ENCODE measurements around the gene FGF14.

Gene FGF14

DNA sequence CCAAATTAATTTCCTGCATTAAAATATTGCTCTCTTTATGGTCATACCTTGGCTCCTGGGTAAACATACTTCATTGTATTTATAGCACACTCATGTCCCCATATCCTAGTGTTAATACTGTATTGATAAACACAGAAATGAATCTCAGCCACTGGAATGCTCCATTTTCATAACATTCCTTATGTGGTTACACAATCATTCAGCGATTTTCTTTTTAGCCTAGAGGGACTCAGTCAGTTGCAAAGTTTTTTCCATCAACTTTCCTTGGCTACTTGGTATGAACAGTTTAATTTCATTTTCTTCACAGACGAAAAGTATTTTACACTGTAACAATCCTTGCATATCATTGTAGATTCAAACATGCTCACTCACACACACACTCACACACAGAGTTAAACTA lies 471.5 kb downstream of the FGF14 start:
- DNase-seq (ENCODE audit: low read depth in 2 of 2) = no peak

DNA sequence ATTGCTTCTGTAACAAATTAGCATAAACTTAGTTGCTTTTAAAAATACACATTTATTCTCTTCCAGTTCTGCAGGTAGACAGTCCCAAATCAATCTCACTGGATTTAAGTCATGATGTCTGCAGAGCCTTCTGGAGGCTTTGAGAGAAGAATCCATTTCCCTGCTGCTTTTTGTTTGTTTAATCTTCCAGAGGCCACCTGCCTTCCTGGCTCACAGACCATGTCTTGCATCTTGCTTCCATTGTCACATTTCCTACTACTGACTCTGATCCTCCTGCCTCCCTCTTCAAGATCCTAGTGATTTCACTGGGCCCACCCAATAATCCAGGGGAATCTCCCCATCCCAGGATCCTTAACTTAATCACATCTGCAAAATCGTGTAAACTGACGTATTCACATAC lies 476.1 kb downstream of the FGF14 start:
- DNase-seq (ENCODE audit: low read depth in 2 of 2) = no peak

- no peak for DNase-seq (ENCODE audit: low read depth in 2 of 2)
These were observed 482.2 kb downstream of the FGF14 start for GRCh38 chr13:101919541-101920181.

DNA sequence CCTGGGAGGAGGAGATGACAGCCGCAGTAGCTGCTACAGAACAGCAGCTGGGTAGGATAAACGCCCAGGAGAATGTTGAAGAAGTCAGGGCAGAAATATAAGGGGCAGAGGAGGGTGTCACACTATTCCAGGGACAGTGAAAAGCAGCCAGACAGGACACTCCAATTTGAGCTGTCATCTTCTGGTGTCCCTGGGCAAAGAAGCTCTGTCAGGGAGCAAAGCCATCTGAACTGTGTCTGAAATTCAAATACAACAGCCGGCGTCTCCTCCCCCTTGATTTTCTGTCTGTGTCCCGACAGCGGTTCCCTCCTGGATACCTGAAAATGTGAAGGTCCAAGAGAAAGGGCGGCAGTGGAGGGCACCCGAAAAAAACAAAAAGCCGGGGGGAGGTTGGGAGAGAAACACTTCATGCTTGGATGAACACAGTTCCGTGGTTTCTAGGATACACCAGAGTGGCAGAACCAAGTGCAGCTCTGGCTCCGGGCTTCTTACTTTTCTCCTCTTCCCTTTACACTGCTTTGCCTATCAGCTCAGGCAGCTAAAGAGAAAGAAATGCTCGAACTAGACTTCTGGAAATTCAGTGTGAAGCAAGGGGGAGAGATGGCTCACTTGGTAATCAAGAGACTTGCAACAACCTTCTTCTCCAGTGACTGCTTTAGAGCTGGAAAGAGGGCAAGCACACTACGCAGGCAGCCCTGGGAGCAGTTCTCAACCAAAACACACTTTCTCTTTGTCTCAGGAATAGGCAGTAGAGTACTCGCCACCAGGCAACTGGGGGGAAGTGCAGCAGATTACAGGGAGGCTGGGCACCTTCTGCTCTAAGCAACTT lies 483.8 kb downstream of the FGF14 start:
- no peak for DNase-seq (ENCODE audit: low read depth in 2 of 2)

DNA sequence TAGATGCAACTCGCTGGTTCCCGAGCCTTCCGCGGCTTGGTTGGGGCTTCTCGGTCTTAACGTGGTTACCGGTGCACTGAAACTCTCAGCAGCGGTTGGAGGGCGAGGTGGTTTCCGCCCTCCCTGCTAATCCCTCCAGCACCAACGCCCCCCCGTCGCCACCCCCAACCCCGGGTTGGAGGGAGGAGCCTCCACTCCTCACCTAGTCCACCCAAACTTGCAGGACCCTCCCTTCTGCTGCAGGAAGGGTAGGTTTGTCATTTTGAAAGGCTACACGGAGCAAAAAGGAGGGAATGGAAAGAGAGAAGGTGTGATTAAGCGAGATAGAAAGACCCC lies 484.4 kb downstream of the FGF14 start:
- no peak for DNase-seq (ENCODE audit: low read depth in 2 of 2)

DNA sequence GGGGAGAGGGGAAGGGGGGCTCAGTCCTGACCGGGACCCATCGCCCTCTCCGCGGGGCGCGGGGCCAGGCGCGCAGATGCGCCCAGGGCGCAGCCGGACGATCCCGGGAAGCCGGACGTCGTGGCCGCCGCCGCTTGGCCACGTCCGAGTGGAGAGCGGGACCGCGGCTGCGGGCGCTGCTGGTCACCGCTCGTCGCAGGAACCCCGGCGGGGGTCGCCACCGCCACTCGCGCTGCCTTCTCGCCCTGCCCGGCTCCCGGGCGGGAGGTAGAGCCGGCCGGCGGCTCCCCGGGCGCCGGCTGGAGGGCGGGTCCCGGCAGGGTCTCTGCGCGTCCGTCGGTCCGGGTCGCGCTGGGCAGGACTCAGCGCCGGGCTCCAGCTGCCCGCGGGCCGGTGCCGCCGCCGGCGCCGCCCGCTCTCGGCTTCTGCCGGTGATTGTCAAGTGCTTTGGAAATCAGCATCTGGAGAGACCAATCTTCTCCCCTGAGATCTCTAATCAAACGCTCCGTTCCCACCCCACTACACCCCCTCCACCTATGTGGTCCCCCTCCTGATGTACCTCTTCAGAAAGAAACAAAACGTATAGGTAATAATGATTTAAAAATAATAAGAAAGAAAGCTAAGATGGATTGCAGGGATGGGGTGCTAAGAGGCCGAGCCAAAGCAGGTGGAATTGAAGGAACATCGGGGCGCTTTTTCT lies 484.9 kb downstream of the FGF14 start:
- DNase-seq (ENCODE audit: low read depth in 2 of 2) = no peak

- no peak for DNase-seq (ENCODE audit: low read depth in 2 of 2)
These were observed 485.6 kb downstream of the FGF14 start for GRCh38 chr13:101916108-101916774.

GRCh38 chr13:101915755-101916107 lies 486.1 kb downstream of the FGF14 start:
- no peak for DNase-seq (ENCODE audit: low read depth in 2 of 2)

DNA sequence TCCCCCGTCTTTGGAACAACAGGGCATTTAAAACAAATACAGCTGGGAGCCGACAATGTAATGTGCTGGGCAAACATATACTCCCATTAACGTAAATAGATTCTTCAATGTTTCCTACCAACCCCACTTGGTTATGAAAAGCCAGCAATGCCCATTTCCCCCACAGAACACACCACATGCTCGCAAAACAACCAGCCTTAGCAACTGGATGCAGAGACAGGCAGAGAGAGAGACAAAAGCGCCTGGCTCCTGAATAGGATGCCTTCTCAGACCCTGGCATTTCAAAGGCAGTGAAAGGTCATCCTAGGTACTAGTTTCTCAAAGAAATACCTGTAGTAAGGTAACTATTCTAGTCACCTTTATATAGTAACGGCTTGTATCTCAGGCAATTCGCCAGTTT lies 486.5 kb downstream of the FGF14 start:
- no peak for DNase-seq (ENCODE audit: low read depth in 2 of 2)

- no peak for DNase-seq (ENCODE audit: low read depth in 2 of 2)
These were observed 490.1 kb downstream of the FGF14 start for GRCh38 chr13:101911752-101912151.

DNA sequence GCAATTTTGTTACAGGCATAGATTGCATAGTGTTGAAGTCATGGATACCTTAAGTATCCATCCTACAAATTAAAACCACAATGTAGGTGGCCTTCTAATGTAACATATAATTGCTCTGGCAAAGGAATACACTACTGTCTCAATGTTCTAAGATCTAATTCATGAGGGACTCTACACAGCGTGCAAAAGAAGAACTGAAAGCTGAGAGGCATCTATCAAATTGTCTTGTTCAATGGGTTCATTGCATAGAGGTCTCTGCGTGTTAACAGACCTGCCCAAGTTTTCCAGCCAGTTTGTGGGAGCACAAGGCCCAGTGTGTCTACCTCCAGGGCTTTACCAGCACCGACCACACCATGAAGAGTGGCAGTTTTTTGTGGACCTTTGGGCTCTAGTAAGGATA lies 498.0 kb downstream of the FGF14 start:
- DNase-seq (ENCODE audit: low read depth in 2 of 2) = no peak

GRCh38 chr13:101898676-101899075 lies 503.2 kb downstream of the FGF14 start:
- no peak for DNase-seq (ENCODE audit: low read depth in 2 of 2)

- no peak for DNase-seq (ENCODE audit: low read depth in 2 of 2)
These were observed 505.3 kb downstream of the FGF14 start for GRCh38 chr13:101896541-101896940.

- no peak for DNase-seq (ENCODE audit: low read depth in 2 of 2)
These were observed 508.8 kb downstream of the FGF14 start for GRCh38 chr13:101893021-101893420.

- no peak for DNase-seq (ENCODE audit: low read depth in 2 of 2)
These were observed 509.6 kb downstream of the FGF14 start for GRCh38 chr13:101892296-101892695.

- DNase-seq (ENCODE audit: low read depth in 2 of 2) = no peak
These were observed 520.3 kb downstream of the FGF14 start for GRCh38 chr13:101881593-101881992.

- no peak for DNase-seq (ENCODE audit: low read depth in 2 of 2)
These were observed 521.3 kb downstream of the FGF14 start for GRCh38 chr13:101880581-101880980.

DNA sequence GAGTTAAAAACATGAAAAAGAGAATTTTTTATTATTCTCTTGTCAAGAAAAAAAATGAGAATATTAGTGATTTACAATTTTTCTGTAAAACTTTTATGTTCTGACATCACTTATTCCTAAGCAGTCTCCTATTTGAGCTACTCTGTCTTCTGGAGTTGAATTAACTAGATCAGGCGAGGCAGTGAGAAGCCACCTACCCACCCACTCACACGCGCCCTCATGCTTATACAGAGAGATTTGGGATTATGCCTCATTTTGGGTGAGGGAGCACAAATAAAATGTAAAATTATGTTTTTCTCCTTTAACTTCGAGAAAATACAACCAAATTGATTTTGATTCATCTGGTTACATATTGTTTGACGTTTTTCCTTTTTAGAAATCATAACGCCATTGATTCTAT lies 524.9 kb downstream of the FGF14 start:
- DNase-seq (ENCODE audit: low read depth in 2 of 2) = no peak

- no peak for DNase-seq (ENCODE audit: low read depth in 2 of 2)
These were observed 526.0 kb downstream of the FGF14 start for GRCh38 chr13:101875717-101876393.

GRCh38 chr13:101875091-101875490 lies 526.8 kb downstream of the FGF14 start:
- no peak for DNase-seq (ENCODE audit: low read depth in 2 of 2)

DNA sequence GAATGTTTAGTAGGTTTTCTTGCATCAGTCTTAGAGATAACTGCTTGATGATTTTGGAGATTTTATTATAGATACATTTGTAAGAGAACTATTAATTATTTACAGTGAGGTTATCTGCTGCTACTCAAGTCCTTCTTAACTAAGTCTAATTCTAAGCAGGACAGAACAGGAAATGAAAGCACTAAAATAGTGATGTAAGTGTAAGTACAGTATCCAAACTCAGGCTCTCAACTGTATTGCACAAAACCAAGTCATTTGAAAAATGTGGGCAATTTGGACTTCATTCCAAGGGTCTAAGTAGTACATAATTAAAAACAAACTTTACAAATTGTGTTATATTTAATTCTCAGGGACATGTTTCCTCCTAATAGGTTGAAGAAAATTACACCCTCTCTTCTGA lies 532.3 kb downstream of the FGF14 start:
- no peak for DNase-seq (ENCODE audit: low read depth in 2 of 2)
